GM19023 (cell line): ENCODE measurements around the gene MOV10L1.

Source experiments
- ATAC-seq: cut with Tn5 transposase; IDR thresholded peaks from one replicate; pipeline ENCODE4 v1.9.1; 2021; ENCODE audit warnings: mild to moderate bottlenecking, moderate library complexity; ENCODE audit not compliant: unreplicated experiment

Gene MOV10L1

GRCh38 chr22:50089682-50090411, at the start of gene MOV10L1:
Gene MOV10L1, plus strand, starts transcription at chr22:50090006. Its CDS starts 83 bp downstream, at chr22:50090089.
- ATAC-seq, result no peak

- no peak for ATAC-seq
Measured at GRCh38 chr22:50040717-50041116, 49.1 kb upstream of the MOV10L1 start.

DNA sequence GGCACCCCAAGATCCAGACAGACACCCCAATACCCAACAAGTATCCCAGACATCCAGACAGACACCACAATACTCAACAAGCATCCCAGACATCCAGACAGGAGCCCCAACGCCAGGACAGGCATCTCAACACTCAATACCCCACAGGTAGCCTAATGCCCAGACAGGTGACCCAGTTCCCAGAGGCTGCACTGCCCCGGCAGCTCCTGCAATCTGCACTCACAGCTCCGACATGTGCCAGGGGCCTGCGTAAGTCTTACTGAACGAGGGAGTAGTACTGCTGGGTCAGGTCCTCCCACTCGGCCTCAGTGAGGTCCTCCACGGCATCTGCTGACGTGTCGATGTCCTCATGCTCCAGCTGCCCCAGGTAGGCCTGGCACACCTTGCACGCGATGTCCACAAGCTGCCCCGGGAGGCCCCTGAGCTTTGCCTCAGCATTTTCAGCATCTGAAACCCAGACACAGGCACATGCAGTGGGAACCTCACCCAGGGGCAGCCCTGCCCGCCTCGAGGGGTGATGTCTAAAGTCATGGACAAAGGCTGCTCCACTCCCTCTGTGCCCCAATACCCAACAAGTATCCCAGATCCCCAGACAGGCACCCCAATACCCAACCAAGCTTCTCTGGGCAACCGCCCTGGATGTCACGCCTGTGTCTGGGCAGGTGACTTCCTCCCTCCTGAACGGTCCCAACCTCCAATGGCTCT, 48.3 kb upstream of the MOV10L1 start:
- ATAC-seq, result no peak

DNA sequence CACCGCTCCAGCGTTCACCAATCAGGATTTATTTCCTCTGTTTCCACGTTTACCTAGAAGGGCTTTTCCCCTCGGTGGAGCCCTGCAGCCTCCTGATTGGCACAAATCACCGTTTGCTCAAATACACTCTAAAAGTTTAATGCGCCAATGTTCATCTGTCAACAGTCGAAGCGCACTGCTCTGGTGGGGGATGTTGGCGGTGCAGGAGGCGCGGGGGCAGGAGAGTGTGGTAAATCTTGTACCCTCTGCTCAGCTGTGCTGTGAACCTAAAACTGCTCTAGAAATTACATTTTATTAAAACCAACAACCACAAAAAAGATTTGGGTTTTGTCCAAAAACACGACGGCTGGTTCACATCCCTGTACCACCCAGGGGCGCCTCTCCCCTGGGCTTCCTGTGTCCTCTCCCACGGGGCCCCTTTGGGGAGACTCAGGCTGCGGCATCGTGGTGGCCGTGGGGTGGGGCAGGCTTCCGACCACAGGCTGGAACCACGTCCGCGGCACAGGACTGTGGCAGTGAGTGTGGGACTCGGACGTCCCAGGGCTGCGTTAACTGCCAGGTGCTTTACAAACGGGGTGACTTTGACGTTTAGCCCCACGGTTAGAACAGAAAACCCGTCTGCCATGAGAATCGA, 45.2 kb upstream of the MOV10L1 start:
- ATAC-seq, result no peak

- no peak for ATAC-seq
Measured at GRCh38 chr22:50045211-50046018, 44.4 kb upstream of the MOV10L1 start.

DNA sequence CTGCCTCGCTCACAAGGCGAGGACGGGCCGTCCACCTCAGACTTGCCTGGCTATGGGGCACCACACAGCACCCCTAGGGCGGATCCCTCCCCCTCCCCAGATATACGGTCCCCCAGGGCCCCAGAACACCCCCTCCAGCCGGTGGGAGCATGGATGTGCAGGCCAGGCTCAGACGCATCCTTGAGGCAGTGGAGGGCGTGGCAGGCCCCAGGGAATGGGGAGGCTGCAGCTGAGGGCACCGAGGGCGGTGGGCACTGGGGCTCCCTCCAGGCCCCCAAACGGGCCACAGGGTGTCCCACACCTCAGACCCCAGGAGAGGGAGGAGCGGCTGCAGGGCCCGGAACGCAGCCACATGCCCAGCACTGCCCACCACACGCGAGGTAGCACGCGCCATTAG, 43.8 kb upstream of the MOV10L1 start:
- no peak for ATAC-seq

GRCh38 chr22:50046481-50047245, 43.1 kb upstream of the MOV10L1 start:
- no peak for ATAC-seq

DNA sequence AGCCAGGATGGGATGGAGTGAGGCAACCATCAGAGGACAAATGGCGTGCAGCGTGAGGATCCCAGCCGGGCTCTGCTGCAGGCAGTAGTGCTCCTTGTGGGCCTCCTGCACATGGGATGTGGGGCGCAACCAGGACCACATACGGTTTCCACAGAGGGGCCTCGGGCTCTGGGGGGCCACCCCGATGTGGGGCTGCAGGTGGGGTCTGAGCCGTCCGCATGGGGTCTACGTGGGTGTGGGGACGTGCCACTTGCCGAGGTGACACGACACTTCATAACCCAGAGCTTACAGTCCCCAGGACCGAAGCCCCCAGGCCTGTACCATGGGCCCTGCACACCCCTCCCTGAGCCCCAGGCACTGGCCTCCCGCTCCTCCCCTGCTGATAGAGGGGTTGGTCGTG, 42.5 kb upstream of the MOV10L1 start:
- ATAC-seq, result no peak

DNA sequence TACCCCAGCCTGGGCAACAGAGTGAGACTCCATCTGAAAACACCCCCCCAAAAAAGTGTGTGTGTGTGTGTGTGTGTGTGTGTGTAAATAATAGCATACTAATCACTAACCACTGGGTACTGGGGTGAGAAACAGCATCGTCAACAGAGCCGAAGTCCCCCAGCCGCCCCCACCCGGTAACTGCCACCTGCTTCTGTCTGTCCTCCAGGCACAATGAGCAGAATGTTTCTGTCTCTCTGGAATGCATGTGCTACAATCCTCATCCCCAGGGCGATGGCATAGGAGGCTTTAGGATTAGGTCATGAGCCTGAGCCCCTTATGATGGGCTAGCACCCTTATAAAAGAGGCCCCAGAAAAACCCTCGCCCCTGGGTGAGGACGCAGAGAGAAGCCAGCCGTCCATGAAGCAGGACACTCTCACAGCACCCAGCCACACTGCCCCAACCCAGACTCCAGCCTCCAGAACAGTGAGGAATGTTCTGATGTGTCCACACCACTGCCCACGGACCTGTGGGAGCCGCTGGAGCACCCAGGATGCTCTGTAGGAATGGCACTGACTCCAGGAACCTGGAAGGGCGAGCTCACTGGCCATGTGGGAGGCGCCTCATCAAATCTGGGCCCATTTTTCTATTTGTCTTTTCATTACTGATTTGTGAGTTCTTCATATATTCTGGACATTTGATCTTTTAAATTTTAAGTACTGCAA, 41.6 kb upstream of the MOV10L1 start:
- no peak for ATAC-seq

GRCh38 chr22:50048836-50049235, 41.0 kb upstream of the MOV10L1 start:
- no peak for ATAC-seq

DNA sequence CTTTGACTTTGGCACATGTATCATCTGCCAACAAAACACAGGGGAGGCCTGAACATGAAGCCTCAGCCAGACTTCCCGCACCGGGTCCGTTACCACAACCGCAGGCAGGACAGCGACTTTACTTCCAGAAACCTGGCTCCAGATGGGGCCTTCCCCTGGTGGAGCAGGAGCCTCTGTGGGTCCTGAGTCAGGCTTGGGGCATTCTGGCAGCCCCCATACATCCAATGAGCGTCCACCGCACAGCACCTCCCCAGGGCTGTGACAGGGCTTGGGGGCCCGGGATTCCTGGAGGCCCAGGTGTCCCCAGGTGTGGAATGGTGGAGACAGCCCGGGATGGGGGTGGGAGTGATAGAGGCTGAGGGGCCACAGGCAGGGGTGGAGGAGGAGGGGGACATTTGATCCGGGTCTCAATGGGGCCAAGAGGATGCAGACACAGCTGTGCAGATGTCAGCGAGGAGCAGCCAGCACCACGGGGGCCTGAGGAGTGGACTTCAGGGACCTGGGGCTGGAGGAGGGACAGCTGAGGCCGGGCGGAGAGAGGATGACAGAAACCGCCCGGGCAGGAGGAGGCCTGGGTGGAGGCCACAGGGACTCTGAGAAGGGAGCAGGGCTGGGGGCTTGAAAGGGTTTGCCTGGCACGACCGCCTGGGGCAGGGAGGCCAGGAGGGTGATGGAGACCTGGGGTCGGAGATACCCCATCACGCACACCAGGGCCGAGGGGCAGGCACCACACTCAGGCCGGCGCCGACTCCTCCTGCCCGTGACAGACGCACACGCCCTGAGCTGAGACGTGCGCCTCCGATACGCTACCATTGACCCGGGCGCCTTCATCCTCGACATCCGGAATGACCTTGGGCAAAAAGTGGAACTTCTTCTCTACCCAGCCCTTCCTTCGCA, 40.3 kb upstream of the MOV10L1 start:
- no peak for ATAC-seq

DNA sequence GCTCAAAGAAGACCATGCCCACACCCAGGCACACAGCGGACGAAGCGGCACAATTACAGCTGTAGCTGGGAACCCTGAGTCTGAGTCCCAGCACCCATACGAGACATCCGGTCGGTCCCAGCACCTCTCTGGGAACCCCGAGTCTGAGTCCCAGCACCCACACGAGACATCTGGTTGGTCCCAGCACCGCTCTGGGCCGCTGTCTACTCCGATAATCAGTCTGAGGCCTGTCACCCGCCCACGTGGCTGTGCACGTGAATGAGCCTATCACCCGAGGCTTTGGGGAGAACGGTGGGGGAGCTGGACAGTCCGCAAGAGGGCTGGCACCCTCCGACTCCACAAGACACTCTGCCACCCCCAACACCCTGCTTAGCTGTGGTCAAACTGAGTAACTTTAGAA, 37.9 kb upstream of the MOV10L1 start:
- ATAC-seq, result no peak

GRCh38 chr22:50053861-50054260, 35.9 kb upstream of the MOV10L1 start:
- ATAC-seq, result no peak

- no peak for ATAC-seq
Measured at GRCh38 chr22:50056214-50056972, 33.4 kb upstream of the MOV10L1 start.

- ATAC-seq, result no peak
Measured at GRCh38 chr22:50057278-50058060, 32.3 kb upstream of the MOV10L1 start.

- no peak for ATAC-seq
Measured at GRCh38 chr22:50058061-50058905, 31.5 kb upstream of the MOV10L1 start, which contains the start of gene TTLL8. Gene TTLL8, minus strand, starts transcription at chr22:50058298.
